GM12878 (cell line): ENCODE data around the gene ERC1. TPM values are rescaled to one million over a fixed set of nuclear protein-coding genes. Genes with fewer than 3 reads are reported as not detected.

Source experiments
- ATAC-seq: fragments of 200-7000 bp; cut with Tn5 transposase; 3 replicates; pipeline ENCODE4 v1.9.1; 2020; ENCODE audit warnings: mild to moderate bottlenecking, moderate library complexity
- BruUV-seq: library from RNA; stranded (reverse); fragments of 400-500 nt; replicated peaks from 2 replicates; lab custom pipeline; 2021; lab: Mats Ljungman, UMichigan
- CTCF ChIA-PET: fragments of 300-600 bp; sonication (Branson Sonifier 250); formaldehyde crosslinking; extraction: SDS; loops from one replicate; lab custom pipeline; 2021; ENCODE audit warnings: inconsistent platforms; lab: Yijun Ruan, JAX
- POLR2A ChIA-PET: fragments of 350-600 bp; formaldehyde crosslinking; extraction: SDS; loops from one replicate; lab custom pipeline; 2021; ENCODE audit warnings: inconsistent platforms; lab: Charles Lee
- RAD21 ChIA-PET: fragments of 300-600 bp; sonication (Branson Sonifier 250); formaldehyde crosslinking; loops from one replicate; lab custom pipeline; 2023; ENCODE audit warnings: antibody characterized with exemption; ENCODE audit not compliant: unreplicated experiment; lab: Charles Lee
- SMC1A ChIA-PET: fragments of 300-600 bp; sonication (Branson Sonifier 250); formaldehyde crosslinking; loops from one replicate; lab custom pipeline; 2023; ENCODE audit not compliant: unreplicated experiment, uncharacterized antibody; lab: Charles Lee
- DNase-seq: peaks from one replicate; pipeline ENCODE4 v3.0.0-alpha.2; 2011; ENCODE audit warnings: low read depth, low spot score
- FAIRE-seq: peaks from 3 replicates; lab custom pipeline; 2011; peaks lifted over from hg19 to GRCh38; lab: Jason Lieb, UNC
- H2AFZ ChIP-seq: 2 replicates; pipeline ENCODE4 v1.6.0; 2011; ENCODE audit warnings: low read depth, low read length, control low read depth; ENCODE audit not compliant: control insufficient read depth
- H3K27ac ChIP-seq: 2 replicates; pipeline ENCODE4 v1.5.1; 2011; ENCODE audit warnings: control low read depth; ENCODE audit not compliant: control insufficient read depth, insufficient read depth
- H3K27me3 ChIP-seq, 2 experiments: replicated peaks in 1 of 2; 2 replicates each; pipeline versions ENCODE4 v1.6.0 to v1.6.1; 2011; ENCODE audit warnings: low read length in 1 of 2; ENCODE audit not compliant: control insufficient read depth in 2 of 2, insufficient read depth in 2 of 2
- H3K36me3 ChIP-seq, 2 experiments: 2 replicates each; pipeline ENCODE4 v1.5.1; 2011; ENCODE audit warnings: low read length in 1 of 2; ENCODE audit not compliant: control insufficient read depth in 2 of 2, insufficient read depth in 2 of 2
- H3K4me1 ChIP-seq: 2 replicates; pipeline ENCODE4 v1.6.1; 2011; ENCODE audit warnings: mild to moderate bottlenecking, low read length, moderate library complexity, mixed read lengths; ENCODE audit not compliant: control insufficient read depth, insufficient read depth
- H3K4me2 ChIP-seq: 2 replicates; pipeline ENCODE4 v1.6.0; 2011; ENCODE audit warnings: control low read depth; ENCODE audit not compliant: control insufficient read depth, insufficient read depth
- H3K4me3 ChIP-seq: fragments of 200-600 bp; sonication (generic); 2 replicates; pipeline ENCODE4 v1.5.1; 2016
- H3K79me2 ChIP-seq: 2 replicates; pipeline ENCODE4 v1.6.0; 2011; ENCODE audit warnings: low read length; ENCODE audit not compliant: control insufficient read depth, insufficient read depth
- H3K9ac ChIP-seq: 2 replicates; pipeline ENCODE4 v1.8.0; 2011; ENCODE audit warnings: low read length, control low read depth, mixed read lengths; ENCODE audit not compliant: control insufficient read depth, insufficient read depth
- H3K9me3 ChIP-seq: replicated peaks from 3 replicates; pipeline ENCODE4 v1.5.1; 2011; ENCODE audit warnings: mild to moderate bottlenecking, low read length; ENCODE audit not compliant: control insufficient read depth, insufficient read depth
- H4K20me1 ChIP-seq: 2 replicates; pipeline ENCODE4 v1.6.0; 2011; ENCODE audit not compliant: control insufficient read depth, insufficient read depth
- ATF7 ChIP-seq: fragments of 450-650 bp; IDR thresholded peaks from 2 replicates; pipeline ENCODE4 v1.6.1; 2016; ENCODE audit warnings: low read depth, mild to moderate bottlenecking
- BACH1 ChIP-seq: fragments of 450-650 bp; IDR thresholded peaks from 2 replicates; pipeline ENCODE4 v1.6.1; 2017; ENCODE audit warnings: mild to moderate bottlenecking, borderline replicate concordance
- BMI1 ChIP-seq: fragments of 450-650 bp; IDR thresholded peaks from 2 replicates; pipeline ENCODE4 v1.6.1; 2016; ENCODE audit warnings: mild to moderate bottlenecking, moderate library complexity, borderline replicate concordance
- CEBPB ChIP-seq, 2 experiments: fragments of 150-350 bp in 1 of 2; IDR thresholded peaks; 2 replicates each; pipeline ENCODE4 v1.6.1; 2012 to 2014; ENCODE audit warnings: low read depth in 2 of 2, low read length in 2 of 2, borderline replicate concordance in 1 of 2, inconsistent platforms in 1 of 2
- DPF2 ChIP-seq: fragments of 450-650 bp; IDR thresholded peaks from 2 replicates; pipeline ENCODE4 v1.6.1; 2017; ENCODE audit warnings: mild to moderate bottlenecking
- FOXK2 ChIP-seq: fragments of 450-650 bp; IDR thresholded peaks from 2 replicates; pipeline ENCODE4 v1.6.1; 2017; ENCODE audit warnings: mild to moderate bottlenecking, moderate library complexity
- MAX ChIP-seq: IDR thresholded peaks from 2 replicates; pipeline ENCODE4 v1.6.1; 2012; ENCODE audit warnings: low read depth, low read length, improper control_type of control experiment
- MYB ChIP-seq: fragments of 150-350 bp; IDR thresholded peaks from 2 replicates; pipeline ENCODE4 v1.6.1; 2014; ENCODE audit warnings: mild to moderate bottlenecking, low read depth, low read length, borderline replicate concordance
- NBN ChIP-seq: fragments of 450-650 bp; IDR thresholded peaks from 2 replicates; pipeline ENCODE4 v1.6.1; 2016
- NFXL1 ChIP-seq: fragments of 450-650 bp; IDR thresholded peaks from 2 replicates; pipeline ENCODE4 v1.6.1; 2017; ENCODE audit warnings: antibody characterized with exemption, mild to moderate bottlenecking, borderline replicate concordance
- NFYA ChIP-seq: IDR thresholded peaks from 2 replicates; pipeline ENCODE4 v1.6.1; 2011; ENCODE audit warnings: low read depth, mild to moderate bottlenecking, low read length, improper control_type of control experiment, borderline replicate concordance
- RBBP5 ChIP-seq: fragments of 200-600 bp; sonication (generic); conservative IDR thresholded peaks from 2 replicates; pipeline ENCODE4 v1.6.1; 2016
- SMC3 ChIP-seq: IDR thresholded peaks from 2 replicates; pipeline ENCODE4 v1.6.1; 2011; ENCODE audit warnings: low read length, improper control_type of control experiment, borderline replicate concordance
- WGBS: methylation state at CpG from one replicate; pipeline ENCODE4 v1.1.6; 2016; ENCODE audit warnings: low lambda C conversion rate; ENCODE audit not compliant: insufficient replicate concordance, insufficient coverage; ENCODE audit errors: missing lambda C conversion rate; 5-methylcytosine and 5-hydroxymethylcytosine counted together
- in situ Hi-C: fragments of 300-500 bp; cut with MboI; formaldehyde crosslinking; loops from 9 replicates; pipeline ENCODE4 v1.14.3; 2018; ENCODE audit warnings: mixed read lengths
- intact Hi-C: fragments of 100-400 bp; cut with micrococcal nuclease; formaldehyde crosslinking; loops from one replicate; pipeline ENCODE4 v1.14.2; 2022; ENCODE audit not compliant: unreplicated experiment
- polyA plus RNA-seq, 11 experiments: library from polyadenylated mRNA; depleted of rRNA in 4 of 11; unstranded in 6 of 11; stranded (reverse) in 5 of 11; fragments of >200 nt; fragmentation: Nextera tagmentation in 4 of 11; fragmentation: Illumina TruSeq in 1 of 11; extraction: Ambion mirVana in 4 of 11; extraction: Trizol in 1 of 11; gene quantifications; 1 replicate in 1 of 11; 2 replicates in 10 of 11; pipeline versions ENCODE4 v1.2.1 to v1.2.3, GENCODE V29; 2011 to 2016; ENCODE audit warnings: inconsistent platforms in 2 of 11, missing spikeins in 2 of 11, low read depth in 1 of 11
- total RNA-seq, 4 experiments: library from RNA; depleted of rRNA in 3 of 4; stranded (reverse); fragments of >200 nt in 3 of 4; fragmentation: Illumina TruSeq in 1 of 4; extraction: Trizol in 1 of 4; gene quantifications; 2 replicates each; pipeline versions ENCODE4 v1.2.1 to v1.2.3, GENCODE V29; 2013 to 2021
- TF ChIP-seq, protein P1 (sequence below): fragments of 450-650 bp; IDR thresholded peaks from 2 replicates; pipeline ENCODE4 v1.6.1; 2016; ENCODE audit warnings: mild to moderate bottlenecking, moderate library complexity, borderline replicate concordance

ERC1 gene
- total and polyA plus RNA-seq, 10 of the 15 experiments (the other 5 are each of a cell fraction or from before 2014, with no cell fraction given): 0.75 to 8.0 (median 5.0) TPM

- FAIRE-seq: no peak
- no peak for ATAC-seq
- in situ Hi-C loops (no loop called here), intact Hi-C loops (no loop called here)
- WGBS: 36% methylated on average over 18 of the region's 18 CpGs
- Histone ChIP-seq H3K4me3 (no peak overlapping the region), H3K79me2 (no peaks in the 10 kb centered on the region), H4K20me1 (no peaks in the 10 kb centered on the region), H2AFZ (no peak overlapping the region), H3K36me3 (no peaks in the 10 kb centered on the region), H3K27ac (no peak overlapping the region), H3K4me2 (no peak overlapping the region), H3K9ac (no peak overlapping the region), H3K27me3 (no peaks in the 10 kb centered on the region), H3K9me3 (no peaks in the 10 kb centered on the region), H3K4me1 (no peaks in the 10 kb centered on the region)
- ChIA-PET POLR2A (no interaction called here), CTCF (interaction anchor here (0.6 to 1.2 kb wide), 2 partner anchors 380 to 401 kb away, joined by 4 to 5 read pairs; no protein-coding TSS in a partner anchor), SMC1A (interaction anchor here (1.0 to 2.4 kb wide), 3 partner anchors 24 to 380 kb away, joined by 3 to 8 read pairs (median 3); no protein-coding TSS in a partner anchor), RAD21 (interaction anchor here (1.3 kb wide), 1 partner anchor 380 kb away, joined by 5 read pairs; no protein-coding TSS in a partner anchor)
- TF ChIP-seq CEBPB (IDR thresholded peaks at IDR 0.05; ENCODE audit: borderline replicate concordance in 1 of 2, low read depth in 2 of 2, low read length in 2 of 2): no peak
- TF ChIP-seq SMC3: no peak
- no peak for TF ChIP-seq RBBP5
- BruUV-seq: no TSS peak
- no peak for DNase-seq
These were observed 507.2 kb downstream of the ERC1 start for GRCh38 chr12:1498199-1498740.

- Histone ChIP-seq H3K4me3 (no peak overlapping the region), H3K4me1 (no peaks in the 10 kb centered on the region), H3K9ac (no peak overlapping the region), H3K27ac (no peak overlapping the region), H2AFZ (no peak overlapping the region), H3K79me2 (no peaks in the 10 kb centered on the region), H3K36me3 (no peaks in the 10 kb centered on the region), H3K9me3 (no peaks in the 10 kb centered on the region), H4K20me1 (no peaks in the 10 kb centered on the region), H3K27me3 (no peaks in the 10 kb centered on the region), H3K4me2 (no peak overlapping the region)
- DNase-seq: no peak
- in situ Hi-C loops: no loop called here
- ChIA-PET SMC1A (interaction anchor here (1.0 to 2.4 kb wide), 3 partner anchors 26 to 381 kb away, joined by 3 to 8 read pairs (median 3); no protein-coding TSS in a partner anchor), CTCF (interaction anchor here (1.2 kb wide), 1 partner anchor 381 kb away, joined by 5 read pairs; no protein-coding TSS in a partner anchor), RAD21 (no interaction called here), POLR2A (no interaction called here)
- intact Hi-C loops: no loop called here
- no peak for ATAC-seq
- FAIRE-seq: no peak
- BruUV-seq: no TSS peak
- 66% methylated on average over 12 of the region's 12 CpGs for WGBS
- no peak for TF ChIP-seq NFXL1
- no peak for TF ChIP-seq CEBPB (IDR thresholded peaks at IDR 0.05; ENCODE audit: borderline replicate concordance in 1 of 2, low read depth in 2 of 2, low read length in 2 of 2)
- TF ChIP-seq FOXK2: no peak
- no peak for TF ChIP-seq BMI1
- no peak for TF ChIP-seq MAX
- TF ChIP-seq ATF7: no peak
- no peak for TF ChIP-seq MYB
- no peak for TF ChIP-seq NBN
- no peak for TF ChIP-seq NFYA
- TF ChIP-seq BACH1: no peak
- no peak for TF ChIP-seq DPF2
- TF ChIP-seq, protein P1, sequence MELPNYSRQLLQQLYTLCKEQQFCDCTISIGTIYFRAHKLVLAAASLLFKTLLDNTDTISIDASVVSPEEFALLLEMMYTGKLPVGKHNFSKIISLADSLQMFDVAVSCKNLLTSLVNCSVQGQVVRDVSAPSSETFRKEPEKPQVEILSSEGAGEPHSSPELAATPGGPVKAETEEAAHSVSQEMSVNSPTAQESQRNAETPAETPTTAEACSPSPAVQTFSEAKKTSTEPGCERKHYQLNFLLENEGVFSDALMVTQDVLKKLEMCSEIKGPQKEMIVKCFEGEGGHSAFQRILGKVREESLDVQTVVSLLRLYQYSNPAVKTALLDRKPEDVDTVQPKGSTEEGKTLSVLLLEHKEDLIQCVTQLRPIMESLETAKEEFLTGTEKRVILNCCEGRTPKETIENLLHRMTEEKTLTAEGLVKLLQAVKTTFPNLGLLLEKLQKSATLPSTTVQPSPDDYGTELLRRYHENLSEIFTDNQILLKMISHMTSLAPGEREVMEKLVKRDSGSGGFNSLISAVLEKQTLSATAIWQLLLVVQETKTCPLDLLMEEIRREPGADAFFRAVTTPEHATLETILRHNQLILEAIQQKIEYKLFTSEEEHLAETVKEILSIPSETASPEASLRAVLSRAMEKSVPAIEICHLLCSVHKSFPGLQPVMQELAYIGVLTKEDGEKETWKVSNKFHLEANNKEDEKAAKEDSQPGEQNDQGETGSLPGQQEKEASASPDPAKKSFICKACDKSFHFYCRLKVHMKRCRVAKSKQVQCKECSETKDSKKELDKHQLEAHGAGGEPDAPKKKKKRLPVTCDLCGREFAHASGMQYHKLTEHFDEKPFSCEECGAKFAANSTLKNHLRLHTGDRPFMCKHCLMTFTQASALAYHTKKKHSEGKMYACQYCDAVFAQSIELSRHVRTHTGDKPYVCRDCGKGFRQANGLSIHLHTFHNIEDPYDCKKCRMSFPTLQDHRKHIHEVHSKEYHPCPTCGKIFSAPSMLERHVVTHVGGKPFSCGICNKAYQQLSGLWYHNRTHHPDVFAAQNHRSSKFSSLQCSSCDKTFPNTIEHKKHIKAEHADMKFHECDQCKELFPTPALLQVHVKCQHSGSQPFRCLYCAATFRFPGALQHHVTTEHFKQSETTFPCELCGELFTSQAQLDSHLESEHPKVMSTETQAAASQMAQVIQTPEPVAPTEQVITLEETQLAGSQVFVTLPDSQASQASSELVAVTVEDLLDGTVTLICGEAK: no peak
These were observed 508.3 kb downstream of the ERC1 start for GRCh38 chr12:1499351-1499750.
